ENCODE measurements around the gene FAM110A.
"Not testable (repeated sequence)": the region's sequence is repeated elsewhere in the genome, so short reads cannot be mapped to it uniquely, and the experiment has no call there.

FAM110A gene

DNA sequence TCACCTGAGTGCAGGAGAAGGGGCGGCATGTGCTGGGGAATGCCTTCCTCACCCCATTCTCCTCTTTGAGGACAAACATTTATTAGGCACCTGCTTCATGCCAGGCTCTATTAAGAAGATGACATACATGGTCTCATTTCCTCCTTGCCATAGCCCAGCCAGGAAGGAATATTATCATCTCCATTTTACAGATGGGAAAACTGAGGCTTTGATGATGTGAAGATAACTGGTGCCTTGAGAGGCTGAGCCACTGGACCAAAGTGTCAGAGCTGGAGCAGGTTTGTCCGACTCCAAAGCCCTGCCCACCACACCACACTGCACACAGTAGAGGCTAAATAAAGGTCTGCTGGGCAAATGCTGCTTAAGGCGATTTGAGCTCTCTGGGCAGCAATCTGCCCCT, 37.2 kb downstream of the FAM110A start:
- in situ Hi-C loops (cut with MboI; ENCODE audit: low sequenced_read_pairs): no loop called here

DNA sequence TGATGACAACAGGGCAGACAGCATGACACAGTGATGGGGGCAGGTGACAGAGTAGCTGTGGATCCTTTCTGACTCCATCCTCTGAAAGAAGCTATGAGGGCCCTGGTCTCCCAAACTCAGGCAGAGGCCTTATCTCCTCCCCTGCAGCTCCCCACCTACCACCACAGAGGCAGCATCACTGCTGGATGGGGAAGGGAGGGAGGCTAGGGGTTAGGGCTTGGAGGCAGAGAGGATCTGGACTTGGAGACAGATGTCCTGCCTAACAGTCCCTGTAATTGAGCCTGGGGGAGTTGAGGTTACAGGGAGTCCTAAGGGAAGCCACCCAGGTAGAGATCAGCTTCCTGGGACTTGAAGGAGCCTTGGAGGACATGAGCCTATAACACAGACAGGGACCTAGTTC, 37.9 kb downstream of the FAM110A start:
- in situ Hi-C loops (cut with MboI; ENCODE audit: low sequenced_read_pairs): no loop called here

DNA sequence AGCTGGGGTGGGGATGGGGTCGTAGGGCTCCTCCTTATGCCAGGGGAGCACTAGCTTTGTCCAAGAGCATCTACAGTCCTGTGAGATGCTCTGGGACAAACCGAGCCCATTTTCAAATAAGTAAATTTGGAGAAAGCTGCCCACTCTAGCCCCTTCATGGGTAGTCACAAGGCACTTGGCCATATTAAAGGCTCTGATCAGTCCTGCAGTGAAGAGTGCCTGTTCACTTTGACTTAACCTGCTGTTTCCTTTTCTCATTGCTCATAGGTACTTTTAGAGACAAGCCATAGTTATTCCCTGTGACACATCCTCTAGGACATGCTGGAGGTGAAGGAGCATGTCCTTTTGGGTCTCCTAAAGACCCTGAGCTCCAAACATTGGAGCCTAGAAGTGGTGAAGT, 38.4 kb downstream of the FAM110A start:
- in situ Hi-C loops (cut with MboI; ENCODE audit: low sequenced_read_pairs): no loop called here

DNA sequence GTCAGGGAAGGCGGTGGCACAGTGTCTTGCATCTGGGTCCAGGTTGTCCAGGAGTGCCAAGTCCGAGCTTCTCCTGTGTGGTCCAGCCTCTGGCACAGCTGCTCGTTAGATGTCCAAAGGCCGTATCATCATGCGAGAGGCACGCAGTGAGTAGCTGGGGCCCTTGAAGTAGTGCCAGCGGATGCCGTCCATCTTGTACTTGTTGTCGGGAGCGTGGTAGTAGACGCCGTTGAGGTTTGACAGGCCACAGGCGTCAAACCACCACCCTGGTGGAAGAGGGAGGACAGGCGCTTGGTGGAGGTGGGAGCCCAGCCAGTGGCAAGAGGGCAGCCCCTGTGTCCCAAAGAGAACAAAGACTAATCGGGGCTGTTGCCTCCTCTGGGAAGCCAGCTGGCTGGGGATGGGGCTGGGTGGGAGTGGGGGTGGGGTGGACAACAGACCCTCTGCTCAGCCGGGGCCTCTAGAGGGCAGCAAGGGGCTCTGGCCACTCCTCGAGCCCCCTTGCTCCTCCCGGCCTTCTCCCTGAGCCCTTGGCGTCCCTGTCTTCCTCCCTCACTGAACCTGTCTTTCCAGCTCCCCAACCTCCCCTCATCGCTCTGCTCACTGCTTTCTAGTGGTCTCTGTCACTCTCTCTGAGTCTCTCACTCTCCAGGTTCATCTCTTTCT, 39.5 kb downstream of the FAM110A start:
- in situ Hi-C loops (cut with MboI; ENCODE audit: low sequenced_read_pairs): no loop called here

DNA sequence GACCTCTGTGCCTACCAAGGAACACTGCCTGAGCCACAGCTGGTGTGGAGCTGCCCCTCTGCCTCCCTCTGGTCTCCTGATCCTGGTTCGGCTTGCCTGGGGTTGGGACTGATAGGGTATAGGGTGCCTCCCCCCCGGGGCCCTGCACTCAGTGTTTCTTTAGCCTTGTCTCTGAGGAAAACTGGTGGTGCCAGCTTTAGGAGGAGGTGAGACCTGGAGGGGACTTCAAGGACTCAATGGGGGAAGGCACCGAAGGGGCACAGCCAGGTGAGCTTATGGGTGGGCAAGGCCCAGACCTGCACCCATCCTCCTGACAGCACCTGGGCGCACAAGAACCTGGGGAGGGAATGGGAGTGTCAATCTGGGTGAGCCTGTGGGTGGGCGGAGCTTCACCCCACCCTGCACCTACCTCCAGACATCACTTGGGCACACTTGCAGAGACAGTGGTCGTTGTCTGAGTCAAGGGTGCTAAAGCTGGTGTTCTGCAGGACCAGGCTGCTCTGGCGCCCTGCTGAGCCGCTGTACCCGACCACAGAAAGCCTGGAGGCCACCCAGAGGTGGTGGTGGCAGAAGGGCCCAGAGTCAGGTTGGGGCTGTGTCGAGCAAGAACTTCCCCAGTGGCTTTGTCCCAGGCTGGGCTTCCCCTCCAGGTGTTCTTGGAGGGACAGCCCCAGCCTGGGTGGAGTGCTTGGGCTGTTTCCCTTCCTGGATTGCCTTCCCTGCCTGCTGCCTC, 40.5 kb downstream of the FAM110A start:
- in situ Hi-C loops (cut with MboI; ENCODE audit: low sequenced_read_pairs): no loop called here

DNA sequence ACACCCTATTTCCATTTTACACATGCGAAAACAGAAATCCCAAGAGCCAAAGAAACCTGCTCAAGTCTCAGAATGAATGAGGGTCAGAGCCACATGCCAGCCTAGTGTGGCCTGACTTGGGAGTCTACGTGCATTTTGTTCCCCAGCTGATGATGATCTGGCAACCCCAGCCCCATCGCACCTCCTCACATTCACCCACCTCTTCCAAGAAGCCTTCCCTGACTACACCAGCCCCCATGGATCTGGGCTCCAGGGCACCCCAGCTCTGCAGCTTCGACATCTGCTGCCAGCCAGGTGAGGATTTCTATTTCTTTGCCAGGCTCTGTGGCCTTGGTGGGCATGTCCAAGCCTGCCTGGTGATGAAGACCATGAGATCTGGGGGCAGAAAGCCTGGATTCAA, 41.6 kb downstream of the FAM110A start:
- in situ Hi-C loops (cut with MboI; ENCODE audit: low sequenced_read_pairs): no loop called here

DNA sequence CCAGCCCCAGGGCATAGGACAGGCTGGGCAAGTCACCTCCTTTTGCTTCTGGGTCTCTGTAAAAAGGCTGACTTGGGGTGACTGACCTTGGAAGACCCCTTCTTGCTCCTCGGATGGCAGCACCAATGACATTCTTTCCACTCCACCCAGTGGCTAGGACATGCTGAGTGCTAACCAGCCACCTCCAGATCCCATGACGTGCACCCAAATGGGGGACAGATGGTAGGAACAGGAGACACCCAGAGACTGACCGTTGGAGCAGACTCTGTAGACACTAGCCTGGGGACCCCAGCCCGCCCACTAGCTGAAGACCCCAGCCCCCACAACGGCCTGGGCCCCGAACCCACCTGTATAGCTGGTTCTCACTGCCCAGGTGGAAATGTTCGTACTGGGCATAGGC, 44.3 kb downstream of the FAM110A start:
- in situ Hi-C loops (cut with MboI; ENCODE audit: low sequenced_read_pairs): no loop called here

DNA sequence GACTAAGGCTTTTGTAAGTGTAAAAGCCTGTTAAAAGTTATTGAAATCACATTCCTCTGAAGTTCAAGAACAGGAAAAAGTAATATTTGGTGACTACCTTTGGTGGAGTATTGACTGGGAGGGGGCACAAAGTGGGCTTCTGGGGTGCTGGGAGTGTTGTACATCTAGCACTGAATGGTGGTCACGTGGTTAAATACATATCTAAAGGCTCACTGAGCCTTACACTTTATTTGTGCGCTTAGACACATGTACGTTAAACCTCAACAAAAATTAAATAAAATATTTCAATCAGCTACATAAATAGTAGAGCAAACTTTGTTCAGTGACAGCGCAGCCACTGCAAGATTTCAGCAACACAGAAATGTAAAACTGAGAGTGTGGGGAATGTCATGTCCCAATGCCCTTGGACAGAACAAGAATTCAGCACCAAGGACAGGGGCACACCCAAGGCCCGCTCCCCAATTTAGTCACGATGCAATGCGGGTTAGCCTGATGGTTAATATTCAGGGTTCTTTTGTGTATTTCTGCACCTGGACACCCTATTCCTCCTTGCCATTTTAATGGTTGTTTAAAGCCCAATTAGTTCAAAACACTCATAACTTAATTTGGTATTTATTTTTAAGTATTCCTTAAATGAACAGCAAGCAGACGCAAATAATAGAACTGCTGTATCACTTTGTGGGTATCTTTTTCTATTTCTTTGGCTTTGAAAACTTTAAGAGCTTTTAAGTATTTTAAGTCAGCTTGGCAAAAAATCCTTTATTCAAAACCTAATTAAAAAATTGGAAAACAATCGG, 45.2 kb downstream of the FAM110A start:
- in situ Hi-C loops (cut with MboI; ENCODE audit: low sequenced_read_pairs): no loop called here

DNA sequence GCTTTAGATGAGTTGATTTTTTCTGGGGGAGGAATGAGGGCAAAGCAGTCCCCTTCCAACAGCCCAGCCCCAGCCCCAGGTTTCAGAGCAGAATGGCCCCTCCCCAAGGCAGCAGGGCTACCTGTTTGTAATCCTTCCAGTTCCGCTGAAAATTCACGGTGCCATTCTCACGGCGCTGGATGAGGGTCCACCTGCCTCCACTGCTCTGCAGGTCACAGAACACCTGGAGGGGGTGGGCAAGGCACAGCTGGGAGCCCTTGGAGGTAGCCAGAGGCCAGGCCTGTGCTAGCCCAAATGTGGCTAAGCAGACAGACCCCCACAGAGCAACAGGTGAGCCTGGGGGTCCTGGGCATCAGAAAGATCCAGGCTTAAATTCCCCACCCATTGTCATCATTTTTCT, 46.1 kb downstream of the FAM110A start:
- in situ Hi-C loops (cut with MboI; ENCODE audit: low sequenced_read_pairs): no loop called here

DNA sequence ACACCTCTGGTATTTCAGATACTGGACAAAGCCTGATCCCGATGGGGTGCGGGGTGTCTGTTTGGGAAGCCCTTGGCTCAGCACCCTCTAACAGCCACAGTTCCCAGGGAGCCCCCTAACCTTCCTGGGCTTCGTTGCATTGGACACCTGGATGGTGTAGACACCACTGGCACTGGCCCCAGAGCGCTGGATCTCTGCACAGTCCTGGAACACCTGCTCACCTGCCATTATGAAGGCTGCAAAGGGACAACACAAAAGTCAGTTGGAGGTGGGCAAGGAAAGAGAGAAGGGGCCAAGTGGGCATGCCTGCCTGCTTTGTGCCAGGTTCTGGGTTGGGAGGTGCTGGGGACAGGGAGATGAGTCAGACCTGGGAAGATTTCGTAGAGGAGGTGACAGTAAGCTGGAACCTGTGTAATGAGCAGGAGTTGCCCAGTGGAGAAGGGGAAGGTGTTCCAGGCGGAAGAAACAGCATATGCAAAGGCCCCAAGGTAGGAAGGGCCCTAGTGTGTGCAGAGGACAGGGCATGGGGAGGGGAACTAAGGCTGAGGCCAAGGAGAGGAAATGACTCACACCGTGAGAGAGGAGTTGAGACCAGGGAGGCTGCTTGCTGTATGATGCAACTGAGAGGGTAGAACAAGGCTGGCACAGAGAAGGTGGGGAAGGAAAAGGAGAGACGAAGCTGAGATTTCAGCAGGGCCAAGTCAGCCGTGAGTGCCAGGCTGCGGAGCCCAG, 47.7 kb downstream of the FAM110A start:
- in situ Hi-C loops (cut with MboI; ENCODE audit: low sequenced_read_pairs): no loop called here

DNA sequence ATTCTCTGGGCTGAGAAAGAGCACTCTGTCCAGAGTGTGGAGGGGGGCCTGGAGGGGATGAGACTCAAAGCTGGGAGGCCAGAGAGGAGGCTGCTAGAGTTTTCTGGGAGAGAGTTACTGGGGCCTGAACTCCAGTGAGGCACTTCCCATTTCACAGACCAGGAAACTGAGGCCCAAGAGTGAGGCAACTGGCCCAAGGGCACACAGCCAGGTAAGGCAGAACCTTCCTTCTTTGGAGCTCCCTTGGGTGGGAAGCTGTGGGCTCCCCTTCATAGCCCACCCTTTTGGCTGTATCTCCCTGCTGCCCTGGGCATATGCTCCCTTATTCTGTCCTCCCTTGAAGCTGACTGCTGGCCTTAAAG, 48.2 kb downstream of the FAM110A start:
- in situ Hi-C loops (cut with MboI; ENCODE audit: low sequenced_read_pairs): no loop called here

DNA sequence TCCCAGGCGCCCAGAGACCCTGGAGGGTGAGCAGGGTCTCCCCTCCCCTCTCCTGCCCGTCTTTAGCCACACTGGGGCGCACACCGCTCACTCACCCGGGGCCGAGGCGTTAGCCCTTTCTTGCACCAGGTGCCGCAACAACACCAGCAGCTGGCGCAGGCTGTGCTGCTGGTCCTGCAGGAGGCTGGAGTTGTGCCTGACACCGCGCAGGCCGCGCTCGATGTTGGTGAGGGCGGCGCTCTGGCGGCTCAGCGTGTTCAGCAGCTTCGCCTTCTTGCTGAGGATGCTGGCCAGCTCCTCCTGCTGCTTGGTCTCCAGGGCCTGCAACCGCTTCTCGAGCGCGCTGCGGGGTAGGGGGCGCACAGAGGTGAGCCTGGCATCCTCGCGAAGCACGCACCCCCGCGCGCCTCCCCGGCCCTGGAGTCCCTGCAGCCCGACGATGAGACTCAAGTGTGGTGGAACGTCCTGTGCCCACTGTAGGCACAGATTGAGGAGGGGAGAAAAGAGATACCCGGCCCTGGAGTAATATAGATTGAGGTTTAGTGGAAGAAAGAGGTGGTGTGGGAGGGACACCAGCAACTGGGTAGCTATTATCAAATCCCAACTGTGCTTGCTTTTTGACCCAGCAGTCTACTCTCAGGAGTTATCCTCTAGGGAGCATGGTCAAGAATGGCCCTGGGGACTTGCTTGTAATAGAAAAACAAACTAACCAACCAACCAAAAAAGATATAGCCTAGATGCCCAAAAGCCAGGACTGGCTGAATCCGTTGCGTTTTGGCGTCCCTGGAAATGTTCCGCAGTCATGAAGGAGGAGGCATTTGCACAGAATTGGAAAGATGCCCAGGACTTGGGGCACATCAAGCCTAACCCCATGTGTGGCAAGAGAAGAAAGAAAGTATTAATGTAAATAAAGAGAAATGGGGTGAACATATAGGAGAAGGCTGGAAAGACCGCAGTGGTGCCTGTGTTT, 51.8 kb downstream of the FAM110A start:
- in situ Hi-C loops (cut with MboI; ENCODE audit: low sequenced_read_pairs): no loop called here

DNA sequence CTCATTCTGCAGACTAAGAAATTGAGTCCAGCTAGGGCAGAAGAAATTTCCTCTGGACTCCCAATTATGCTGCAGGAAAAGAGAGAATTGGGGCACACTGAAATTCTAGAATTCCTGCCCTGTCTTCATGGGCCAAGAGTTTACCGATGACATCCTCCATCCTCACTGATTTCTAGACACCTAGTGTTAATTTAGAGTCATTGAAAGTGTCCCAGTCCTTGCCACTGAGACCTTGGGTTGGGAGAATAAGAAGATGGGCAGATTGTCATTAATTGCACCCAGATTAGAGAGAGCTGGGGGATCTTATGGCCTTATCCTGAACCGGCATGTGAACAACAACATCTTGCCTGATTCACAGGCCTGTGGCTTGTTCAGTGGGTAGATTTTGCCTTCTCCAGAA, 53.6 kb downstream of the FAM110A start:
- in situ Hi-C loops (cut with MboI; ENCODE audit: low sequenced_read_pairs): no loop called here

DNA sequence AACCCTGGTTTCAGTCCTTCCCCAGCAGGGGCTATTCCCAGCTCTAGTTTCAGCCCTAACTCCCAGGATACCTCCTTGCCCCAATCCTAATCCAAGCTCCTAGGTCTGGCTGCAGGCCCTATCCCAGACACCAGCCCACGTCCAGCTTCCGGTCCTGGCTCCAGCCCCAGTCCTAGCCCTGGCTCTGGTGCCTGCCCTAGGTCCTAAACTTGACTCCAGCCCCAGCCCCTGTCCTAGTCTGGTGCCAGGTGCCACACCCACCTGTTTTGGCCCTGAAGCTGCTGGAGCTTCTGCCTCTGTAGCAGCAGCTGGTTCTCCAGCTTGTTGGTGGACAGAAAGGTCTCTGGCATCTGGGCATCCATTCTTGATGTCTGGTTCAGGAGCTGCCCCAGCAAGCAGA, 54.5 kb downstream of the FAM110A start:
- in situ Hi-C loops (cut with MboI; ENCODE audit: low sequenced_read_pairs): no loop called here

DNA sequence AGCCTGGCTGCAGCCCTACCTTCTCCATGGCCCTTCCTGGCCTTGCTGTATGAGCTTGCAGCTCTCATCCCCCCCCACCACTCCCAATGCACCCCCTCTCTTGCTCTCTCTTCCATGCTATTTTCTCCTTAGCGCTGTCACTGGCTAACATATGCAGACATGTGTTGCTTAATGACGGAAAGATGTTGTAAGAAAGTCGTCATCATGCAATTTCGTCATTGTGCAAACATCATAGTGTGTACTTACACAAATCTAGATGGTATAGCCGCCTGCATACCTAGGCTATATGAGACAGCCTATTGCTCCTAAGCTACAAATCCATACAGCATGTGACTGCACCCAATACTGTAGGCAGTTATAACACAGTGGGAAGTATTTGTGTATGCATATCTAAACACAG, 55.6 kb downstream of the FAM110A start:
- in situ Hi-C loops (cut with MboI; ENCODE audit: low sequenced_read_pairs): no loop called here

DNA sequence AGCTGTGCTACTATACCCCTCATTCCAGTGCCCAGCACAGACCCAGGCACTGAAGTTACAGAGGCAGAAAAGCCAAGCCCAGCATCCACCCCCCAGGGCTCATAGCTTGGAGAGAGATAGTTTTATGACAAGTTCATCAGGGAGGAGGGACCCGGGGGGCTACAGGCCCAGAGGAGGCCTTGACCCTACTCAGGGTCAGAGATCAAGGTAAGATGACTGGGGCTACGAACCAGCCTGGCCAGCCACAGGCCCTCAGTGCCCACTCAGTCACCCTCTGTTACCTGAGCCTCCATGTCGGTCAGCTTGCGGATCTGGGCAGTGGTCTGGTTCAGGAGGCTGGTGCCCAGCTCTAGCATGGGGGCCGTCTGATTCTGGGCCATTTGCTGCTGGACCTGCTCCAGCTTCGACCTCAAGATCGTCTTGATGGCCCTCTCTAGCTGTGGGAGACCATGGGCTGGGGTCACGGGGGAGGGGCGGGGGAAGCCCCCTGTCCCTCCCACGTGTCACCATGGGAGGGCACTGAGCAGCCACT, 56.5 kb downstream of the FAM110A start:
- in situ Hi-C loops (cut with MboI; ENCODE audit: low sequenced_read_pairs): no loop called here

DNA sequence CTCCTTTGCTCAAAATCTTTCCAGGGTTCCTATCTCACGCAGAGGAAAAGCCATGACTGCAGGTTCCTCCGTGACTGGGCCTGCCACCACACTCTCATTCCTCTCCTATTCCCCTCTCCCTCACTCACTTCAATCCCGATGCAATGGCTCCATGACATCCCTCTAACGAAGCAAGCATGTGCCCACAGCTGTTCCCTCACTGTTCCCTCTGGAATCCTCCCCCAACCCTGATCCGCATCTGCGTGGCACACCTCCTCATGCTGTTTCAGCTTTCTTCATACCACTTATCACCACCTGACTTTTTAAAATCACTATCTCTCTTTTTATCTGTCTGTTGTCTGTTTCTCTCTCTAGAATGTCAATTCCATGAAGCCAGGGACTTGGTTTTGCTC, 57.1 kb downstream of the FAM110A start:
- in situ Hi-C loops (cut with MboI; ENCODE audit: low sequenced_read_pairs): no loop called here

DNA sequence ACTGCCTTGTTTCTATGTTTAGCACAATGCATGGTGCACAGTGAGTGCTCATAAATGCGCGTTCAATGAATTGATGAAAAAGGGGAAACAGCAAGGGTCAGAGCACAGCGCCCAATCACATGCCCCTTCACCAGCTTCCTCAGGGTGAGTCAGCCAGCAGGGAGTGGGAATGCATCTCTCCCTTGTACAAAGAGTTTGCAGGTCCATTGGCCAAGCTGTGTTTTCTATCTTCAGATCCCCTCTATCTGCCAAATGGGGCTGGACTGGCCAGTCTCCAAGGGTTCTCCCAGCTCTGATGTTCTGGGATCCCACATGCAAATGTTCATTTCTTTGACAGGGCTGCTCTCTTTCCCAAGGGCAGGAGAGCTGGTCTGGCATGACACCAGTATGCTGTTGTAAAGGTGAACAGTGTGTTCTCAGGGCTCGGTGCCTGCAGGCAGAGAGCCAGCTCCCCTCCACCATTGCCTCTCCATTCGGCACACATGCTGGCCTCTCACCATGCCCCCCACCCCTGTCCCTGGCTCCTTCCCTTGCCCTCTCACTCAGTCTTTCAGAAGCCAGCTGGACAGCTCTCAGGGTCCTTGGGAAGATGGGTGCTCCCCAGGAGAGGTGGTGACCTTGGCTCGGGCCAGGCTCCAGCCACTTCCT, 57.7 kb downstream of the FAM110A start:
- in situ Hi-C loops (cut with MboI; ENCODE audit: low sequenced_read_pairs): no loop called here

DNA sequence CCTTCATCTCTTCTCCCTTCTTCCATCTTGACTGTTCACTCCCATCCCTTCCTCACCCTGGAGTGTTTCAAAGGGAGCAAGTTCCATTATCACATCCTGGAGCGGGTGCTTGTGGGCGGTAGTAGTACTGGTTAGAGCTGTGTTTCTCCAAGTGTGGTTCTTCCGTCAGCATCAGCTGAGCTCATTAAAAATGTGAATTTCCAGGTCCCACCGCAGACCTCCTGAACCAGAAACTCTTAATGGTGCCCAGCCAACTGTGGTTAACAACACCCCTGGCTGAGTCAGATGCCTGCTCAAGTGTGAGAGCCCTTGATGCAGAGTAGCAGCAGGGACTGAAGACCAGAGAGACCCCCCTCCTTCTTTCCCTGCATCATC, 58.2 kb downstream of the FAM110A start:
- in situ Hi-C loops (cut with MboI; ENCODE audit: low sequenced_read_pairs): no loop called here

DNA sequence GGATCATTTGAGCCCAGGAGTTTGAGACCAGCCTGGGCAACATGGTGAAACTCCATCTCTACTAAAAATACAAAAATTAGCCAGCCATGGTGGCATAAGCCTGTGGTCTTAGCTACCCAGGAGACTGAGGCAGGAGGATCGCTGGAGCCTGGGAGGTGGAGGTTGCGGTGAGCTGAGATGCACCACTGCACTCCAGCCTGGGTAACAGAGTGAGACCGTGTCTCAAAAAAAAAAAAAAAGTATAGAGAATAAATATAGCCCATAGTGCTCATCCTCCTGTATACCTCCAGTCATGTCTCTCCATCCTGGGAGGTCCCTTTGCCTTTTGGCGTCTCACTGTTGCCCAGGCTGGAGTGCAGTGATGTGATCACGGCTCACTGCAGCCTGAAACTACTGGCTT, 58.9 kb downstream of the FAM110A start:
- in situ Hi-C loops (cut with MboI; ENCODE audit: low sequenced_read_pairs): not testable (repeated sequence)

All from HL-60/S4 (cell line).